NOMO-1 (cell line): Measurements from ENCODE around the gene NBPF14.
"Not testable (repeated sequence)": the region's sequence is repeated elsewhere in the genome, so short reads cannot be mapped to it uniquely, and the experiment has no call there.

Source experiments
- DNase-seq, 2 experiments: peaks; one replicate each; lab custom pipeline; 2025; ENCODE audit not compliant: unreplicated experiment in 2 of 2; lab: John Stamatoyannopoulos, UW

The NBPF14 gene

GRCh38 chr1:148595911-148596310 lies at the start of gene NBPF14:
Gene NBPF14, minus strand, starts transcription at chr1:148596011. Its CDS starts 294 bp downstream, at chr1:148595717.
- DNase-seq, result not testable (repeated sequence)

- not testable (repeated sequence) for DNase-seq
Observed at GRCh38 chr1:148625451-148625850, 29.6 kb upstream of the NBPF14 start.

- not testable (repeated sequence) for DNase-seq
Observed at GRCh38 chr1:148618216-148618615, 22.4 kb upstream of the NBPF14 start.

GRCh38 chr1:148605266-148605665 lies 9.5 kb upstream of the NBPF14 start:
- not testable (repeated sequence) for DNase-seq

GRCh38 chr1:148595360-148595759 lies 451 bp downstream of the NBPF14 start:
- not testable (repeated sequence) for DNase-seq

- not testable (repeated sequence) for DNase-seq
Observed at GRCh38 chr1:148591098-148591497, 4.7 kb downstream of the NBPF14 start.

GRCh38 chr1:148532158-148532557 lies 63.7 kb downstream of the NBPF14 start:
- not testable (repeated sequence) for DNase-seq

GRCh38 chr1:148529101-148529567 lies 66.7 kb downstream of the NBPF14 start:
- peak in 1 of 2 experiments; percentile 2 for DNase-seq

- not testable (repeated sequence) for DNase-seq
Observed at GRCh38 chr1:148528591-148528990, 67.2 kb downstream of the NBPF14 start.

GRCh38 chr1:148526587-148526986 lies 69.2 kb downstream of the NBPF14 start:
- DNase-seq, result not testable (repeated sequence)

GRCh38 chr1:148523205-148524144 lies 72.3 kb downstream of the NBPF14 start:
- not testable (repeated sequence) for DNase-seq

- DNase-seq, result peak; percentile 93 to 95
Observed at GRCh38 chr1:148522561-148523204, 73.1 kb downstream of the NBPF14 start.

GRCh38 chr1:148522072-148522471 lies 73.7 kb downstream of the NBPF14 start:
- DNase-seq, result peak; percentile 69 to 81

- not testable (repeated sequence) for DNase-seq
Observed at GRCh38 chr1:148514310-148514709, 81.5 kb downstream of the NBPF14 start.

GRCh38 chr1:148512571-148513184 lies 83.1 kb downstream of the NBPF14 start:
- DNase-seq, result not testable (repeated sequence)

- not testable (repeated sequence) for DNase-seq
Observed at GRCh38 chr1:148493933-148494332, 101.9 kb downstream of the NBPF14 start.

- not testable (repeated sequence) for DNase-seq
Observed at GRCh38 chr1:148483029-148483428, 112.8 kb downstream of the NBPF14 start, which contains the start of gene PPIAL4G. Gene PPIAL4G, minus strand, starts transcription at chr1:148483302. Its CDS starts 50 bp downstream, at chr1:148483252.
